WI38 (cell line): ENCODE measurements around the gene SOWAHA.

ENCODE experiments used
- H3K4me3 ChIP-seq: 2 replicates; pipeline ENCODE4 v1.5.1; 2011; ENCODE audit warnings: low read depth, mild to moderate bottlenecking, control low read depth, low read length
- TF ChIP-seq, protein P1 (sequence below): IDR thresholded peaks from 2 replicates; pipeline ENCODE4 v1.5.1; 2012; ENCODE audit warnings: low read depth, mild to moderate bottlenecking, control low read depth, low read length

Gene SOWAHA

DNA sequence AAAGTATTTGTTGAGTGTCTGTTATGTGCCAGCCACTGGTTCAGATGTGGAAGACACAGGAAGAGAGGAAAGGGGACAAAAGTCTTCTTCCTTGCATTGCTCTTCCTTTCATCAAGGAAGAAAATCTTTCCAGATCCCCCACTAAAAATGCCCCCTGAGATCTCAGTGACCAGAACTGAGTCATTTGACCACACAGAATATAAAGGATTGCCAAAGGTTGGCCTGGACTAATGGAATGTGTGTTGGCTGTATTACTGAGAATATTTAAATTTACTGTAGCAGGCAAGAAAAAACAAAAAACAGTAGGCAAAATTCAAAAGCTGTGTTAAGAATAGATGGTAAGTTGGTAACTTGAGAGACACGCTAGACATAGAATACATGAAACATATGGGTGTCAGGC, 26.0 kb upstream of the SOWAHA start:
- no peak overlapping the region for H3K4me3 ChIP-seq
- TF ChIP-seq, protein P1, sequence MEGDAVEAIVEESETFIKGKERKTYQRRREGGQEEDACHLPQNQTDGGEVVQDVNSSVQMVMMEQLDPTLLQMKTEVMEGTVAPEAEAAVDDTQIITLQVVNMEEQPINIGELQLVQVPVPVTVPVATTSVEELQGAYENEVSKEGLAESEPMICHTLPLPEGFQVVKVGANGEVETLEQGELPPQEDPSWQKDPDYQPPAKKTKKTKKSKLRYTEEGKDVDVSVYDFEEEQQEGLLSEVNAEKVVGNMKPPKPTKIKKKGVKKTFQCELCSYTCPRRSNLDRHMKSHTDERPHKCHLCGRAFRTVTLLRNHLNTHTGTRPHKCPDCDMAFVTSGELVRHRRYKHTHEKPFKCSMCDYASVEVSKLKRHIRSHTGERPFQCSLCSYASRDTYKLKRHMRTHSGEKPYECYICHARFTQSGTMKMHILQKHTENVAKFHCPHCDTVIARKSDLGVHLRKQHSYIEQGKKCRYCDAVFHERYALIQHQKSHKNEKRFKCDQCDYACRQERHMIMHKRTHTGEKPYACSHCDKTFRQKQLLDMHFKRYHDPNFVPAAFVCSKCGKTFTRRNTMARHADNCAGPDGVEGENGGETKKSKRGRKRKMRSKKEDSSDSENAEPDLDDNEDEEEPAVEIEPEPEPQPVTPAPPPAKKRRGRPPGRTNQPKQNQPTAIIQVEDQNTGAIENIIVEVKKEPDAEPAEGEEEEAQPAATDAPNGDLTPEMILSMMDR: no peak

DNA sequence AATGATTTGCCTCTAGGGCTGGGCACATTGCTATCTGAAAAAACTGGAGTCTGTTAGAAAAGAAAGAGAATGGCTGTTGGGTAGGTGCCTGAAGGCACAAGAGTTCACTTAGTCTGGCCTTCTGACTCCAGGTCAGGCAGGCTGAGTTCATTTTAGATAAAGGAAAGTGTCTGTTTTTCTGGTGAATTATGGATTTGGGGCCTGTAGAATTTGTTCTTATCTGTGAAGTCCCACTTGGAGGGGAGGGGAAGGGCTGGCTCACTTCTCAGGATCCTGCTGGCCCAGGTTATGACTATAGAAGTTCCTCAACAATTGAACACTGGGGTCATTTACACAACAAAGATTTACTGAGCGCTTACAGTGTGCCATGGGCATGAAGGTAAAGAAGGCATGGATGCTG, 24.6 kb upstream of the SOWAHA start:
- H3K4me3 ChIP-seq: no peak overlapping the region
- TF ChIP-seq, protein P1: no peak

DNA sequence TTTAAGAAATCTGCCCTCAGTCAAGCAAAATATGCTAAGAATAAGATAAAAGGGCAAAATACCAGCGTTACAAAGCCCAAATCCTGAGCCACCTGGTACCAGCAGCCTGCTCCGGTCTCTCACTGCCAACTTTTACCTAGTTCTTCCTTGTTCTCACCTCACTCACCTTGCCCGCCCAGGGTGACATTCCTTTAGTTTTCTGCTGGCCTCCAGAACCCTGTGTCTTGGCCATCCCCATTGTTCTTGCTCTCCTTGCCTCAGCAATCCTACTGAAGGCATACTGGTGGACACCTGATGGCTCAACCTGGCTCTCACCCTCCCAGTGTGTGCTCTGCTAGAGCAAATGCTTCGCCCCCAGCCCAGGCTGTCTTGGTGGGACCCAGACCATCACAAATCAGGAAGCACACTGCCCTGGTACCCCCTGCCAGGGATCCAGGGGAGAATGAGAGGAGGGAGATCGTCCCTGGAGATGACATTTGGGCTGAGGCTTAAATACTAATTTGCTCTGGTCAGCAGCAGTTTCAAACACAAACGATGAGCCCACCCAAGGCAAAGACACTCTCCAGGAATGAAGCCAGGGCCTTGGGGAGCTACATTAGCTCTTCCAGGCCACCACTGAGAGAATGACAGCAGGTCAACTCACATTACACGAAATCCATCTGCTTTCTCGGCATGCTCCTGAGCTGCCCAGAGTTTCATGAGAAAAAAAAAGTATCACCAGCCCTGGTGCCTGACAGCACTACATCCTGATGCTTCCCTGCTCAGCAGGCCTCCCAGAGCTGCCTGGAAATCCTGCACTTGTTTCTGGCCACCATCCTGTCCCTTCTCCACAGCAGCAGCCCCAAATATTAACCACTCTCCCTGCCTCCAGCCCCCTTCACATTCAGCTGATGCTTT, 23.9 kb upstream of the SOWAHA start:
- H3K4me3 ChIP-seq: no peak overlapping the region
- TF ChIP-seq, protein P1: no peak

DNA sequence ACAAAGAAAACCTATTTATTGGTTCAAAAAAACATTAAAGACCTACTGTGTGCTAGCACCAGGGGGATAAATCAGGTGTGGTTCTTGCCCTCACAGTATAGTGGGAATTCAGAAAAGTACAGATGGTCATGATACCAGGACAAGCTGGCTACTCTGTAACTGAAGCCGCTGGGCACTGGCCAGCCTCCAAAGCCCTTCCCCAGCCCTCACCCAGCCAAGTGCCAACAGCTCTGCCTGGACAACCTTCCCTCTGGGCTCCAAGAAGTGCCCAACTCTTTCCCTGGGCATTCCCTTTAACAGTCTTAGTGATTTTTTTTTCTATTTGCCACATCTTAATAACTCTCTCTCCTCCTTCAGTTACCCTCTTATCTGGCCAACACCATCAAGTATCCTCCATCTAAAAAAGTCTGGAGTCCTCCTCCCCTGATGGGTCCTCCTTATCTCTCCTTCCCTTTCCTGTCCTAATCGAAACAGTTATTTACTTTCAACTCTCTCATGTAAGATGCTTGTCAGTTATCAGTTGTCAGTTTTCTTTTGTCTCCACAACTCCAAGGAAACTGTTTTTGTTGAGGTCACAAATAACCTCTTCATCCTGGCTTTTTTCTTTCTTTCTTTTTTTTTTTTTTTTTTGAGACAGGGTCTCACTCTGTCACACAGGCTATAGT, 22.8 kb upstream of the SOWAHA start:
- TF ChIP-seq, protein P1: no peak
- no peak overlapping the region for H3K4me3 ChIP-seq

DNA sequence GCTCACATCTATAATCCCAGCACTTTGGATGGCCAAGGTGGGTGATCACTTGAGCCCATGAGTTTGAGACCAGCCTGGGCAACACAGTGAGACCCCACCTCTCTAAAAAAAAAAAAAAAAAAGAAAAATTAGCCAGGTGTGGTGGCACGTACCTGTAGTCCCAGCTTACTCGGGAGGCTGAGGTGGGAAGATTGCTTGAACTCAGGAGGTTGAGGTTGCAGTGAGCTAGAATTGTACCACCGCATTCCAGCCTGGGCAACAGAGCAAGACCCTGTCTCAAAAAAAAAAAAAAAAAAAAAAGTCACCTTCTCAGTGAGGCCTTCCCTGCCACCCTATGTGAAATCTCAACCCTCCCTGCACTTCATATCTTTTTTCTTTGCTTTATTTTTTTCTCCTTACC, 22.1 kb upstream of the SOWAHA start:
- H3K4me3 ChIP-seq: no peak overlapping the region
- TF ChIP-seq, protein P1: no peak

DNA sequence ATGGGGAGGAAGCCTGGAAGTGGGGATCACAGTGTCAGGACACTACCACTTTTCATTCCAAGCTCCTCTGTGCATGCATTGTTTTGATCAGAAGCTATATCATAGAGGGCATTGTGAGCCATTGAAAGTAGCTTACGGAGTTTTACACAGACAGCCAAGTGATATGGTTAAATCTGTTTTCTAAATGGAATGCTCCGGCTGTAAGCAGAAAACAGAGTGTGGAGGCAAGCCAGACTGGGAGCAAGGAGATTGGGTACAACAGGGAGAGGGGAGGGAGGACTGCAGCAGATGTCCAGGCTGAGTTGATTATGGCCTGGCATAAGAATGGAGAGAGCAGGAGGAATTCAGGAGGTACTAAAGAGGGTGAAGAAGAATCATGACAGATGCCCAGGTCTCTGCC, 15.5 kb upstream of the SOWAHA start:
- TF ChIP-seq, protein P1: no peak
- no peak overlapping the region for H3K4me3 ChIP-seq

DNA sequence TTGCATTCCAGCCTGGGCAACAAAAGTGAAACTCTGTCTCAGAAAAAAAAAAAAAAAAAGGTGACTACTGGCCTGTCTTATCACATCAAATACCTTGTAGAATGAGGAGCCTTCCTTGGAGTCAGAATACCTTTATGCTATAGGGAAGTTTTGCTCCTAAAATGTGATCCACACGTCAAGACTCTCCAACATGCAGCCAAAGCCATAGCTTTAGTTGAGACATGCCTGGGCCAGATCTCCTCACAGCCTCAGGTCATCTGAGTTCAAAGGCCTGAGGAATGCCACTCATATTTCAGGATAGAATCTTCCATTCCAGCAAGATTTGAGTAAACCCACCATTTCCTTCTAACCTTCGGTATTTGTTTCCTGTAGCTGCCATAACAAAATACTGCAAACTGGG, 13.7 kb upstream of the SOWAHA start:
- TF ChIP-seq, protein P1: no peak

More for the DNA sequence above, 13.7 kb upstream of the SOWAHA start:
- H3K4me3 ChIP-seq: no peak overlapping the region
